Adipocyte (in vitro differentiated cells): ENCODE results near the gene EDN2.

Experiments
- DNase-seq: peaks from one replicate; pipeline ENCODE4 v3.0.0-alpha.2; 2015; ENCODE audit warnings: low read depth
- H3K27me3 ChIP-seq: replicated peaks from 2 replicates; pipeline ENCODE4 v1.7.0; 2013; ENCODE audit warnings: mild to moderate bottlenecking, low read length, moderate library complexity; ENCODE audit not compliant: control insufficient read depth, insufficient read depth
- H3K36me3 ChIP-seq: 2 replicates; pipeline ENCODE4 v1.7.0; 2013; ENCODE audit warnings: low read length, mild to moderate bottlenecking, moderate library complexity; ENCODE audit not compliant: control insufficient read depth, insufficient read depth, severe bottlenecking
- H3K4me1 ChIP-seq: 2 replicates; pipeline ENCODE4 v1.7.0; 2013; ENCODE audit warnings: mild to moderate bottlenecking, low read length, moderate library complexity; ENCODE audit not compliant: control insufficient read depth, insufficient read depth
- H3K4me3 ChIP-seq: 2 replicates; pipeline ENCODE4 v1.7.0; 2013; ENCODE audit warnings: mild to moderate bottlenecking, low read length, moderate library complexity
- H3K9ac ChIP-seq: 2 replicates; pipeline ENCODE4 v1.7.0; 2013; ENCODE audit warnings: mild to moderate bottlenecking, low read length, moderate library complexity
- H3K9me3 ChIP-seq: 2 replicates; pipeline ENCODE4 v1.7.0; 2013; ENCODE audit warnings: mild to moderate bottlenecking, low read length, moderate library complexity; ENCODE audit not compliant: control insufficient read depth

Gene EDN2

GRCh38 chr1:41468122-41468762 lies 16.2 kb downstream of the EDN2 start:
- no peaks in the 10 kb centered on the region for H3K36me3 ChIP-seq
- peaks cover 35% of the 10 kb centered on the region for H3K27me3 ChIP-seq
- no peak for DNase-seq
- H3K4me3 ChIP-seq, result no peak overlapping the region
- H3K4me1 ChIP-seq, result peaks cover 9% of the 10 kb centered on the region
- H3K9me3 ChIP-seq, result no peaks in the 10 kb centered on the region
- H3K9ac ChIP-seq, result no peak overlapping the region

GRCh38 chr1:41467673-41468072 lies 16.8 kb downstream of the EDN2 start:
- Histone ChIP-seq H3K4me1 (peaks cover 9% of the 10 kb centered on the region), H3K9ac (no peak overlapping the region), H3K4me3 (no peak overlapping the region), H3K9me3 (no peaks in the 10 kb centered on the region), H3K36me3 (no peaks in the 10 kb centered on the region), H3K27me3 (peaks cover 35% of the 10 kb centered on the region)
- no peak for DNase-seq

- H3K4me3 ChIP-seq, result no peak overlapping the region
- H3K36me3 ChIP-seq, result no peaks in the 10 kb centered on the region
- H3K27me3 ChIP-seq, result peaks cover 28% of the 10 kb centered on the region
- no peaks in the 10 kb centered on the region for H3K9me3 ChIP-seq
- H3K4me1 ChIP-seq, result peaks cover 17% of the 10 kb centered on the region
- H3K9ac ChIP-seq, result no peak overlapping the region
- DNase-seq, result no peak
Observed at GRCh38 chr1:41466146-41466545, 18.3 kb downstream of the EDN2 start.

- peaks cover 17% of the 10 kb centered on the region for H3K4me1 ChIP-seq
- no peak for DNase-seq
- no peak overlapping the region for H3K9ac ChIP-seq
- H3K4me3 ChIP-seq, result no peak overlapping the region
- no peaks in the 10 kb centered on the region for H3K9me3 ChIP-seq
- peaks cover 27% of the 10 kb centered on the region for H3K27me3 ChIP-seq
- no peaks in the 10 kb centered on the region for H3K36me3 ChIP-seq
Observed at GRCh38 chr1:41465741-41466140, 18.7 kb downstream of the EDN2 start.

GRCh38 chr1:41464885-41465284 lies 19.6 kb downstream of the EDN2 start:
- Histone ChIP-seq H3K9me3 (no peaks in the 10 kb centered on the region), H3K27me3 (peaks cover 28% of the 10 kb centered on the region), H3K4me1 (peaks cover 17% of the 10 kb centered on the region), H3K9ac (no peak overlapping the region), H3K36me3 (no peaks in the 10 kb centered on the region), H3K4me3 (no peak overlapping the region)
- DNase-seq, result no peak

GRCh38 chr1:41463516-41463915 lies 21.0 kb downstream of the EDN2 start:
- no peaks in the 10 kb centered on the region for H3K9me3 ChIP-seq
- no peaks in the 10 kb centered on the region for H3K36me3 ChIP-seq
- H3K4me1 ChIP-seq, result peaks cover 17% of the 10 kb centered on the region
- H3K9ac ChIP-seq, result no peak overlapping the region
- H3K27me3 ChIP-seq, result peaks cover 28% of the 10 kb centered on the region
- no peak for DNase-seq
- no peak overlapping the region for H3K4me3 ChIP-seq

- no peaks in the 10 kb centered on the region for H3K9me3 ChIP-seq
- peaks cover 21% of the 10 kb centered on the region for H3K27me3 ChIP-seq
- no peaks in the 10 kb centered on the region for H3K36me3 ChIP-seq
- no peak overlapping the region for H3K9ac ChIP-seq
- no peak overlapping the region for H3K4me3 ChIP-seq
- peaks cover 17% of the 10 kb centered on the region for H3K4me1 ChIP-seq
- no peak for DNase-seq
Observed at GRCh38 chr1:41462680-41463004, 21.8 kb downstream of the EDN2 start.

GRCh38 chr1:41461790-41462679 lies 22.4 kb downstream of the EDN2 start:
- H3K36me3 ChIP-seq, result no peaks in the 10 kb centered on the region
- no peak overlapping the region for H3K9ac ChIP-seq
- H3K9me3 ChIP-seq, result no peaks in the 10 kb centered on the region
- peaks cover 17% of the 10 kb centered on the region for H3K27me3 ChIP-seq
- DNase-seq, result peak; percentile 18
- no peak overlapping the region for H3K4me3 ChIP-seq
- peaks cover 17% of the 10 kb centered on the region for H3K4me1 ChIP-seq

GRCh38 chr1:41456847-41457540 lies 27.5 kb downstream of the EDN2 start:
- H3K4me3 ChIP-seq, result no peak overlapping the region
- H3K4me1 ChIP-seq, result peaks cover 4% of the 10 kb centered on the region
- no peak for DNase-seq
- no peaks in the 10 kb centered on the region for H3K9me3 ChIP-seq
- H3K36me3 ChIP-seq, result no peaks in the 10 kb centered on the region
- H3K9ac ChIP-seq, result no peak overlapping the region
- peaks cover 4% of the 10 kb centered on the region for H3K27me3 ChIP-seq

GRCh38 chr1:41455479-41456332 lies 28.8 kb downstream of the EDN2 start:
- Histone ChIP-seq H3K4me1 (no peaks in the 10 kb centered on the region), H3K9ac (no peak overlapping the region), H3K27me3 (peaks cover 4% of the 10 kb centered on the region), H3K9me3 (no peaks in the 10 kb centered on the region), H3K4me3 (no peak overlapping the region), H3K36me3 (no peaks in the 10 kb centered on the region)
- peak; percentile 61 for DNase-seq

GRCh38 chr1:41454406-41454805 lies 30.1 kb downstream of the EDN2 start:
- Histone ChIP-seq H3K9ac (no peak overlapping the region), H3K36me3 (no peaks in the 10 kb centered on the region), H3K27me3 (no peaks in the 10 kb centered on the region), H3K9me3 (no peaks in the 10 kb centered on the region), H3K4me1 (no peaks in the 10 kb centered on the region), H3K4me3 (no peak overlapping the region)
- DNase-seq, result no peak
